WTC11 (cell line): ENCODE results near the gene ZNF19. TPM values are rescaled to one million over a fixed set of nuclear protein-coding genes. Genes with fewer than 3 reads are reported as not detected.

Experiments
- ATAC-seq: fragments of 200-7000 bp; cut with Tn5 transposase; 2 replicates; pipeline ENCODE4 v1.10.0; 2021; ENCODE audit warnings: mild to moderate bottlenecking, moderate library complexity
- CTCF ChIA-PET: fragments of 300-600 bp; sonication (Branson Sonifier 250); formaldehyde crosslinking; loops from one replicate; lab custom pipeline; 2021; ENCODE audit warnings: antibody characterized with exemption; lab: Charles Lee
- POLR2A ChIA-PET: fragments of 350-600 bp; sonication (Branson Sonifier 250); formaldehyde crosslinking; loops from one replicate; lab custom pipeline; 2021; ENCODE audit warnings: antibody characterized with exemption; lab: Charles Lee
- DNase-seq: peaks from one replicate; pipeline ENCODE4 v3.0.0; 2021; ENCODE audit warnings: low spot score
- H3K27ac Mint-ChIP-seq: 2 replicates; pipeline ENCODE4 v1.8.0; 2021; ENCODE audit warnings: mixed read lengths
- H3K27me3 Mint-ChIP-seq: 2 replicates; pipeline ENCODE4 v1.8.0; 2021; ENCODE audit warnings: low read depth, mild to moderate bottlenecking, moderate library complexity, mixed read lengths
- H3K36me3 Mint-ChIP-seq: 2 replicates; pipeline ENCODE4 v1.8.0; 2021; ENCODE audit warnings: mixed read lengths
- H3K4me1 Mint-ChIP-seq: 2 replicates; pipeline ENCODE4 v1.8.0; 2022; ENCODE audit warnings: mixed read lengths
- H3K4me3 Mint-ChIP-seq: 2 replicates; pipeline ENCODE4 v1.8.0; 2021; ENCODE audit warnings: mild to moderate bottlenecking, moderate library complexity, mixed read lengths
- H3K9me3 Mint-ChIP-seq: 2 replicates; pipeline ENCODE4 v1.8.0; 2021; ENCODE audit warnings: mixed read lengths
- ARID4B ChIP-seq: sonication (generic); formaldehyde crosslinking; IDR thresholded peaks from 2 replicates; pipeline ENCODE4 v1.8.0; 2023; ENCODE audit warnings: missing genetic modification reagents, mild to moderate bottlenecking, borderline replicate concordance
- ATF2 ChIP-seq: sonication (generic); formaldehyde crosslinking; IDR thresholded peaks from 2 replicates; pipeline ENCODE4 v1.8.1; 2022; ENCODE audit warnings: low read depth, missing genetic modification reagents, borderline replicate concordance
- ATF3 ChIP-seq: sonication (generic); formaldehyde crosslinking; conservative IDR thresholded peaks from 2 replicates; pipeline ENCODE4 v1.8.1; 2022; ENCODE audit warnings: mild to moderate bottlenecking, missing genetic modification reagents
- CDX4 ChIP-seq: fragments of 250-450 bp; sonication (Bioruptor Pico); IDR thresholded peaks from 2 replicates; pipeline ENCODE4 v1.9.0; 2021; ENCODE audit warnings: moderate library complexity, mild to moderate bottlenecking, inconsistent platforms, borderline replicate concordance
- CREB1 ChIP-seq: sonication (generic); formaldehyde crosslinking; IDR thresholded peaks from 2 replicates; pipeline ENCODE4 v1.8.0; 2023; ENCODE audit warnings: mild to moderate bottlenecking, missing genetic modification reagents
- CREM ChIP-seq: sonication (generic); formaldehyde crosslinking; IDR thresholded peaks from 2 replicates; pipeline ENCODE4 v1.8.1; 2022; ENCODE audit warnings: mild to moderate bottlenecking, missing genetic modification reagents, moderate library complexity
- FOXK1 ChIP-seq: sonication (generic); formaldehyde crosslinking; IDR thresholded peaks from 2 replicates; pipeline ENCODE4 v1.8.0; 2022; ENCODE audit warnings: mild to moderate bottlenecking, moderate library complexity, missing genetic modification reagents
- GRHL2 ChIP-seq: fragments of 250-450 bp; sonication (Bioruptor Pico); IDR thresholded peaks from 2 replicates; pipeline ENCODE4 v1.8.0; 2022; ENCODE audit warnings: mild to moderate bottlenecking, moderate library complexity; ENCODE audit not compliant: insufficient replicate concordance, severe bottlenecking
- JUN ChIP-seq: sonication (generic); formaldehyde crosslinking; IDR thresholded peaks from 2 replicates; pipeline ENCODE4 v1.8.0; 2023; ENCODE audit warnings: mild to moderate bottlenecking, missing genetic modification reagents
- MAX ChIP-seq: sonication (generic); formaldehyde crosslinking; IDR thresholded peaks from 2 replicates; pipeline ENCODE4 v1.8.0; 2022; ENCODE audit warnings: mild to moderate bottlenecking, missing genetic modification reagents
- NFATC4 ChIP-seq: fragments of 250-450 bp; sonication (Bioruptor Pico); IDR thresholded peaks from 2 replicates; pipeline ENCODE4 v1.9.0; 2021; ENCODE audit warnings: mild to moderate bottlenecking
- NFYB ChIP-seq: sonication (generic); formaldehyde crosslinking; conservative IDR thresholded peaks from 2 replicates; pipeline ENCODE4 v1.8.0; 2022; ENCODE audit warnings: low read depth, missing genetic modification reagents
- NR2C2 ChIP-seq: sonication (generic); formaldehyde crosslinking; IDR thresholded peaks from 2 replicates; pipeline ENCODE4 v1.8.0; 2022; ENCODE audit warnings: mild to moderate bottlenecking, missing genetic modification reagents
- PRDM15 ChIP-seq: sonication (generic); formaldehyde crosslinking; IDR thresholded peaks from 2 replicates; pipeline ENCODE4 v1.8.0; 2022; ENCODE audit warnings: missing genetic modification reagents
- RELA ChIP-seq: sonication (generic); formaldehyde crosslinking; IDR thresholded peaks from 2 replicates; pipeline ENCODE4 v1.8.1; 2022; ENCODE audit warnings: missing genetic modification reagents, mild to moderate bottlenecking, borderline replicate concordance
- STAT6 ChIP-seq: sonication (generic); formaldehyde crosslinking; conservative IDR thresholded peaks from 2 replicates; pipeline ENCODE4 v1.8.1; 2023; ENCODE audit warnings: mild to moderate bottlenecking, low read depth, missing genetic modification reagents, moderate library complexity
- TEAD1 ChIP-seq: sonication (generic); formaldehyde crosslinking; IDR thresholded peaks from 2 replicates; pipeline ENCODE4 v1.8.0; 2022; ENCODE audit warnings: mild to moderate bottlenecking, missing genetic modification reagents
- ZNF121 ChIP-seq: sonication (generic); formaldehyde crosslinking; IDR thresholded peaks from 2 replicates; pipeline ENCODE4 v1.8.0; 2023; ENCODE audit warnings: missing genetic modification reagents
- ZNF425 ChIP-seq: fragments of 250-450 bp; sonication (Bioruptor Pico); conservative IDR thresholded peaks from 2 replicates; pipeline ENCODE4 v1.9.0; 2021; ENCODE audit warnings: mild to moderate bottlenecking
- total RNA-seq: library from RNA; stranded (reverse); gene quantifications from 3 replicates; pipeline ENCODE4 v1.2.3, GENCODE V29; 2021

Gene ZNF19
- total RNA-seq, 1 experiment from 2014 or later = 4.3 TPM

GRCh38 chr16:71431991-71432390, 57.1 kb downstream of the ZNF19 start:
- Mint-ChIP-seq H3K27me3 (peaks cover 15% of the 10 kb centered on the region), H3K4me3 (no peak overlapping the region), H3K27ac (no peak overlapping the region), H3K36me3 (no peaks in the 10 kb centered on the region), H3K9me3 (no peaks in the 10 kb centered on the region), H3K4me1 (peaks cover 3% of the 10 kb centered on the region)
- CTCF ChIA-PET = interaction anchor here (1.2 to 2.3 kb wide), 3 partner anchors 10 to 179 kb away, joined by 4 to 11 read pairs (median 5); no protein-coding TSS in a partner anchor
- TF ChIP-seq FOXK1 (CRISPR knock-in tag) (no peak), STAT6 (CRISPR knock-in tag) (no peak), TEAD1 (CRISPR knock-in tag) (no peak), ATF2 (CRISPR knock-in tag) (no peak), CDX4 (CRISPR knock-in tag) (no peak), RELA (CRISPR knock-in tag) (no peak), GRHL2 (no peak), NR2C2 (CRISPR knock-in tag) (no peak), NFATC4 (CRISPR knock-in tag) (no peak)
- no peak for DNase-seq
- ATAC-seq = no peak
- POLR2A ChIA-PET = no interaction called here

GRCh38 chr16:71431176-71431575, 57.9 kb downstream of the ZNF19 start:
- ATAC-seq (no peak), DNase-seq (no peak)
- Mint-ChIP-seq H3K36me3 (no peaks in the 10 kb centered on the region), H3K4me3 (no peak overlapping the region), H3K27ac (no peak overlapping the region), H3K4me1 (peaks cover 10% of the 10 kb centered on the region), H3K27me3 (peaks cover 20% of the 10 kb centered on the region), H3K9me3 (no peaks in the 10 kb centered on the region)
- ChIA-PET CTCF (no interaction called here), POLR2A (no interaction called here)
- TF ChIP-seq MAX (CRISPR knock-in tag) = no peak
- no peak for TF ChIP-seq ATF3 (CRISPR knock-in tag)
- TF ChIP-seq ARID4B (CRISPR knock-in tag) = no peak
- no peak for TF ChIP-seq JUN (CRISPR knock-in tag)
- TF ChIP-seq NFYB (CRISPR knock-in tag) = no peak
- no peak for TF ChIP-seq ZNF425 (CRISPR knock-in tag)
- TF ChIP-seq NFATC4 (CRISPR knock-in tag) = no peak
- no peak for TF ChIP-seq GRHL2
- no peak for TF ChIP-seq CREB1
- TF ChIP-seq ZNF121 (CRISPR knock-in tag) = no peak
- TF ChIP-seq CREM (CRISPR knock-in tag) = no peak
- no peak for TF ChIP-seq PRDM15 (CRISPR knock-in tag)
